Right cardiac atrium (tissue), 5 donors: ENCODE results near the gene FNDC3A. TPM values are rescaled to one million over a fixed set of nuclear protein-coding genes. Genes with fewer than 3 reads are reported as not detected.

Source experiments
- ATAC-seq, 2 donors: fragments of 200-7000 bp; cut with Tn5 transposase; one replicate each; pipeline versions ENCODE4 v1.8.0 to v1.9.1; 2020; ENCODE audit warnings: moderate library complexity in 2 of 2, mild to moderate bottlenecking in 1 of 2
- DNase-seq, 3 donors: peaks; one replicate each; pipeline ENCODE4 v3.0.0-alpha.2; 2020
- H3K27ac ChIP-seq: one replicate; pipeline ENCODE4 v1.5.1; 2013; ENCODE audit warnings: mild to moderate bottlenecking, low read length, control low read depth, moderate library complexity
- H3K27me3 ChIP-seq: one replicate; pipeline ENCODE4 v1.6.1; 2013; ENCODE audit not compliant: control insufficient read depth, insufficient read depth
- H3K4me1 ChIP-seq: one replicate; pipeline ENCODE4 v1.6.1; 2013; ENCODE audit warnings: low read length; ENCODE audit not compliant: control insufficient read depth, insufficient read depth
- H3K4me3 ChIP-seq: one replicate; pipeline ENCODE4 v1.5.1; 2013; ENCODE audit warnings: low read length, control low read depth
- H3K9me3 ChIP-seq: one replicate; pipeline ENCODE4 v1.6.1; 2013; ENCODE audit warnings: low read length; ENCODE audit not compliant: control insufficient read depth
- WGBS: extraction: QIAGEN DNeasy Blood & Tissue Kit; methylation state at CpG from one replicate; pipeline ENCODE4 v1.1.7; 2013; 5-methylcytosine and 5-hydroxymethylcytosine counted together
- intact Hi-C, 4 donors: fragments of 100-400 bp; cut with DNase I; formaldehyde crosslinking; loops; one replicate each; pipeline versions ENCODE4 v1.11.0 to v1.14.0; 2022 to 2023
- polyA plus RNA-seq: library from polyadenylated mRNA; stranded (reverse); fragments of 200-250 nt; gene quantifications from one replicate; pipeline ENCODE4 v1.2.3, GENCODE V29; 2013
- total RNA-seq, 4 donors: library from RNA; stranded (reverse); fragmentation: NEBNext Ultra II Directional; extraction: Animal tissue kit (Norgen Biotek cat#: 25700); gene quantifications; one replicate each; pipeline ENCODE4 v1.2.1, GENCODE V29; 2021
- donor health status: healthy with polysubstance abuse.
- donor health status: DM: no; HTN: yes; CAD: no.
- donor health status: DM: no; HTN: no; CAD: no.
- donor health status: DM: no; HTN: yes; CAD: no; lungs with severe emphysema.
- donor health status: DM: yes; HTN: yes; CAD: no.

Gene FNDC3A
- total and polyA plus RNA-seq, 5 donors, result 9.6 to 35.7 (median 23.9) TPM

DNA sequence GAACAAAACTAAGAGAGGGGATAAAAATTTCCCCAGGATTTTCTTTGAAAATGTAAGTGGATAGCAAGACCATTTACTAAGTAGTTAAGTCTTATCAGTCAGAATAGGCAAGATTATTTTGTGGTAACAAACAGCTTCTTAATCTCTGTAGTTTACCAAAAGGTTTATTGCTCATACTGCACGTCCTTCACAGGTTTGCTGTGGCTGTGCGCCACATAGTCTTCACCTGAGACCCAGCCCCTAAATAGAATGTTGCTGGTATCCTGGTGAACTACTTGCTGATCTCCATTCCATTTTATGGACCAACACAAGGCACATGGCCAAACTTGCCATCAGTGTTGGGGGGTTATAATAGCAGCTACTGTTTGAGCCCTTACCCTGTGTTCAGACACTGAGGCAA lies 44.6 kb downstream of the FNDC3A start:
- intact Hi-C loops, result no loop called here
- H3K27ac ChIP-seq, result no peak overlapping the region
- WGBS, result 95% methylated on average over 2 of the region's 2 CpGs
- H3K4me3 ChIP-seq, result no peak overlapping the region
- ATAC-seq, result no peak
- no peak for DNase-seq
- no peaks in the 10 kb centered on the region for H3K9me3 ChIP-seq
- H3K27me3 ChIP-seq, result no peaks in the 10 kb centered on the region
- no peaks in the 10 kb centered on the region for H3K4me1 ChIP-seq

DNA sequence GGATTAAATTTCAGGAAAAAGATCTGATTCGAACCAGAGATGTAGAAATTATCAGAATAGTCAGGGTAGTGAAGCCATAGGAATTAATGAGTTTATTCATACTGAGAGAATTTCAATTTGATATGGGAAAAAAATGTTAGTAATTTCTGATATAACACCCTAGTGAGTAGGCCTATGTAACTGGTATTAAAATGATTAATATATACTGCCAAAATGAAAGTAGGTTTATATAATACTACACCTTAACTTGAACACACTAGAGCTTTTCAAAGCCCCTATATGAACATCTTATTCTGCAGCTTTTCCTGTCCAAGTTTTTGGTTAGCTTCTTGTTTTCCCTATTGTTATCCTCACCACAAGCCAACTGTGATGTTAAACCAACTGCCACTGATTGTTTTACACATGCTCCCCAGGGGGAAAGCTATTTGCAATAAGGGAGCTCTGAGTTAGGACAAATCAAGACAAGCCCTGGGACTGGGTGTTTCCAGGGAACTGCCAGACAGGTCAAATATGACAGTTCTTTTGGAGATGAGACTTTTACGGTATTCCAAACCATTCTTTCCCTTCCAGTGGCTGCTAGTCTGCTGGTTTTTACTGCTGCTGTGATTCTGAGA lies 45.3 kb downstream of the FNDC3A start:
- no peak for DNase-seq
- no peak for ATAC-seq
- Histone ChIP-seq H3K27me3 (no peaks in the 10 kb centered on the region), H3K9me3 (no peaks in the 10 kb centered on the region), H3K4me1 (no peaks in the 10 kb centered on the region), H3K27ac (no peak overlapping the region), H3K4me3 (no peak overlapping the region)
- intact Hi-C loops, result no loop called here
- WGBS, result 95% methylated on average over 2 of the region's 2 CpGs

- ATAC-seq, result no peak
- Histone ChIP-seq H3K27ac (no peak overlapping the region), H3K4me1 (no peaks in the 10 kb centered on the region), H3K4me3 (no peak overlapping the region), H3K9me3 (no peaks in the 10 kb centered on the region), H3K27me3 (no peaks in the 10 kb centered on the region)
- intact Hi-C loops, result no loop called here
- WGBS, result 94% methylated on average over 1 of the region's 1 CpG
- DNase-seq, result no peak
Observed at GRCh38 chr13:49021953-49022352, 46.2 kb downstream of the FNDC3A start.

DNA sequence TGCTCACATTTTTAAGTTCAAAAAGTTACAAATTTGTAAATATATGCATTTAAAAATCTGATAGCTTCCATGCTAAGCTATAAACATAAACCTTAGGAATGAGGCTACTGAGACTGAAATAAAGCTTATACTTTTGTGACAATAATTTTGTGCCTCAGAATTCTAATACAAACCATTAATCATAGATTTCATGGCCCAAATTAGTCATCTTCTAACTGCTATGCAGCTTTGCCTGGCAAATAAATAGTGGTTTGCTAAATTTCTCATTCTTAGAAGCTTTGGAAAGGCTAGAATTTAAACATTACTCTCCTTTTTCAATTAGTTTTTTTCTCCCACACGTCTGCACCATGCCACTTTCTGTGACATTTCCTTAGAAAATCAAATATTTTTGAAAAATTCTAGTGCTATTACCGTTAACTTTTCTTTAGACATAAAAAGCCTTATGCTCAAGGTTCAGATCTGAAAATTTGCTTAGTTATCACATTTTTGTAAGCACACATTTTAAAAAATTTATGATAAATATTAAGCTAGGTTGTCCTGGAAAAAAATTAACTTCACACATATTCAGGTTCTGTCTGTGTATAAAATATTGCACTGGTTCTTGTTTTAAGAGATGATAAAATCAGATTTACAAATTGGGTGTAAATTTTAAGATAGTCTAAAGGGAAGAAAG lies 46.9 kb downstream of the FNDC3A start:
- Histone ChIP-seq H3K27ac (no peak overlapping the region), H3K4me1 (no peaks in the 10 kb centered on the region), H3K4me3 (no peak overlapping the region), H3K9me3 (no peaks in the 10 kb centered on the region), H3K27me3 (no peaks in the 10 kb centered on the region)
- intact Hi-C loops, result no loop called here
- DNase-seq (no peak), ATAC-seq (no peak)
- WGBS, result 94% methylated on average over 2 of the region's 2 CpGs

GRCh38 chr13:49023431-49023830 lies 47.7 kb downstream of the FNDC3A start:
- no peaks in the 10 kb centered on the region for H3K9me3 ChIP-seq
- intact Hi-C loops, result no loop called here
- ATAC-seq (no peak), DNase-seq (no peak)
- no peaks in the 10 kb centered on the region for H3K4me1 ChIP-seq
- no peak overlapping the region for H3K27ac ChIP-seq
- no peaks in the 10 kb centered on the region for H3K27me3 ChIP-seq
- no peak overlapping the region for H3K4me3 ChIP-seq

- 2% methylated on average over 1 of the region's 1 CpG for WGBS
- intact Hi-C loops, result no loop called here
- no peak overlapping the region for H3K27ac ChIP-seq
- DNase-seq (no peak), ATAC-seq (no peak)
- no peaks in the 10 kb centered on the region for H3K9me3 ChIP-seq
- H3K4me1 ChIP-seq, result no peaks in the 10 kb centered on the region
- no peak overlapping the region for H3K4me3 ChIP-seq
- H3K27me3 ChIP-seq, result no peaks in the 10 kb centered on the region
Observed at GRCh38 chr13:49026851-49027250, 51.1 kb downstream of the FNDC3A start.

GRCh38 chr13:49029570-49029969 lies 53.9 kb downstream of the FNDC3A start:
- DNase-seq (no peak), ATAC-seq (no peak)
- Histone ChIP-seq H3K27me3 (no peaks in the 10 kb centered on the region), H3K27ac (no peak overlapping the region), H3K9me3 (no peaks in the 10 kb centered on the region), H3K4me1 (no peaks in the 10 kb centered on the region), H3K4me3 (no peak overlapping the region)
- 96% methylated on average over 2 of the region's 2 CpGs for WGBS
- intact Hi-C loops, result no loop called here

GRCh38 chr13:49030213-49030612 lies 54.5 kb downstream of the FNDC3A start:
- DNase-seq (no peak), ATAC-seq (no peak)
- no peaks in the 10 kb centered on the region for H3K27me3 ChIP-seq
- intact Hi-C loops, result no loop called here
- H3K27ac ChIP-seq, result no peak overlapping the region
- WGBS, result 83% methylated on average over 2 of the region's 2 CpGs
- no peak overlapping the region for H3K4me3 ChIP-seq
- H3K9me3 ChIP-seq, result no peaks in the 10 kb centered on the region
- no peaks in the 10 kb centered on the region for H3K4me1 ChIP-seq

- DNase-seq (no peak), ATAC-seq (no peak)
- Histone ChIP-seq H3K9me3 (no peaks in the 10 kb centered on the region), H3K27me3 (no peaks in the 10 kb centered on the region), H3K4me3 (no peak overlapping the region), H3K27ac (no peak overlapping the region), H3K4me1 (no peaks in the 10 kb centered on the region)
- intact Hi-C loops, result no loop called here
- 97% methylated on average over 3 of the region's 3 CpGs for WGBS
Observed at GRCh38 chr13:49040872-49041271, 65.2 kb downstream of the FNDC3A start.

GRCh38 chr13:49042476-49042875 lies 66.8 kb downstream of the FNDC3A start:
- 94% methylated on average over 2 of the region's 2 CpGs for WGBS
- H3K27me3 ChIP-seq, result no peaks in the 10 kb centered on the region
- no peak overlapping the region for H3K4me3 ChIP-seq
- ATAC-seq (no peak), DNase-seq (no peak)
- H3K4me1 ChIP-seq, result no peaks in the 10 kb centered on the region
- H3K27ac ChIP-seq, result no peak overlapping the region
- no peaks in the 10 kb centered on the region for H3K9me3 ChIP-seq
- intact Hi-C loops, result no loop called here

- Histone ChIP-seq H3K4me3 (no peak overlapping the region), H3K9me3 (no peaks in the 10 kb centered on the region), H3K4me1 (no peaks in the 10 kb centered on the region), H3K27me3 (no peaks in the 10 kb centered on the region), H3K27ac (no peak overlapping the region)
- WGBS, result 65% methylated on average over 3 of the region's 3 CpGs
- ATAC-seq (no peak), DNase-seq (no peak)
- intact Hi-C loops, result no loop called here
Observed at GRCh38 chr13:49044008-49044407, 68.3 kb downstream of the FNDC3A start.

- Histone ChIP-seq H3K27ac (no peak overlapping the region), H3K4me1 (no peaks in the 10 kb centered on the region), H3K9me3 (no peaks in the 10 kb centered on the region), H3K4me3 (no peak overlapping the region), H3K27me3 (no peaks in the 10 kb centered on the region)
- DNase-seq (no peak), ATAC-seq (no peak)
- 96% methylated on average over 2 of the region's 2 CpGs for WGBS
- intact Hi-C loops, result no loop called here
Observed at GRCh38 chr13:49044836-49045235, 69.1 kb downstream of the FNDC3A start.
